ENCODE data around the gene KLHL29. TPM values are rescaled to one million over a fixed set of nuclear protein-coding genes. Genes with fewer than 3 reads are reported as not detected.
"Not testable (repeated sequence)": the region's sequence is repeated elsewhere in the genome, so short reads cannot be mapped to it uniquely, and the experiment has no call there.

The KLHL29 gene
- total RNA-seq, 1 experiment from 2014 or later = 4.3 TPM

- DNase-seq (ENCODE audit: extremely low read depth, low read depth) = not testable (repeated sequence)
Observed at GRCh38 chr2:23391237-23391736, 6.3 kb downstream of the KLHL29 start.

- no peak for DNase-seq (ENCODE audit: extremely low read depth, low read depth)
Observed at GRCh38 chr2:23393722-23394121, 8.7 kb downstream of the KLHL29 start.

GRCh38 chr2:23394700-23395099, 9.7 kb downstream of the KLHL29 start:
- DNase-seq (ENCODE audit: extremely low read depth, low read depth) = no peak

- no peak for DNase-seq (ENCODE audit: extremely low read depth, low read depth)
Observed at GRCh38 chr2:23397478-23397877, 12.5 kb downstream of the KLHL29 start.

GRCh38 chr2:23399674-23400261, 14.8 kb downstream of the KLHL29 start:
- no peak for DNase-seq (ENCODE audit: extremely low read depth, low read depth)

- no peak for DNase-seq (ENCODE audit: extremely low read depth, low read depth)
Observed at GRCh38 chr2:23400703-23401102, 15.7 kb downstream of the KLHL29 start.

GRCh38 chr2:23401427-23402204, 16.6 kb downstream of the KLHL29 start:
- DNase-seq (ENCODE audit: extremely low read depth, low read depth) = no peak

GRCh38 chr2:23402205-23402740, 17.3 kb downstream of the KLHL29 start:
- DNase-seq (ENCODE audit: extremely low read depth, low read depth) = no peak

GRCh38 chr2:23404426-23404825, 19.4 kb downstream of the KLHL29 start:
- no peak for DNase-seq (ENCODE audit: extremely low read depth, low read depth)

- DNase-seq (ENCODE audit: extremely low read depth, low read depth) = no peak
Observed at GRCh38 chr2:23409248-23409647, 24.3 kb downstream of the KLHL29 start.

- no peak for DNase-seq (ENCODE audit: extremely low read depth, low read depth)
Observed at GRCh38 chr2:23410596-23410995, 25.6 kb downstream of the KLHL29 start.

- DNase-seq (ENCODE audit: extremely low read depth, low read depth) = no peak
Observed at GRCh38 chr2:23411752-23412431, 26.9 kb downstream of the KLHL29 start.

GRCh38 chr2:23412556-23413155, 27.7 kb downstream of the KLHL29 start:
- DNase-seq (ENCODE audit: extremely low read depth, low read depth) = no peak

- DNase-seq (ENCODE audit: extremely low read depth, low read depth) = no peak
Observed at GRCh38 chr2:23413641-23414040, 28.7 kb downstream of the KLHL29 start.

- no peak for DNase-seq (ENCODE audit: extremely low read depth, low read depth)
Observed at GRCh38 chr2:23414106-23414505, 29.1 kb downstream of the KLHL29 start.

- DNase-seq (ENCODE audit: extremely low read depth, low read depth) = no peak
Observed at GRCh38 chr2:23414871-23415270, 29.9 kb downstream of the KLHL29 start.

GRCh38 chr2:23417310-23417709, 32.3 kb downstream of the KLHL29 start:
- DNase-seq (ENCODE audit: extremely low read depth, low read depth) = no peak

- DNase-seq (ENCODE audit: extremely low read depth, low read depth) = no peak
Observed at GRCh38 chr2:23418056-23418455, 33.1 kb downstream of the KLHL29 start.

- DNase-seq (ENCODE audit: extremely low read depth, low read depth) = no peak
Observed at GRCh38 chr2:23418461-23418911, 33.5 kb downstream of the KLHL29 start.

- DNase-seq (ENCODE audit: extremely low read depth, low read depth) = no peak
Observed at GRCh38 chr2:23419171-23420090, 34.5 kb downstream of the KLHL29 start.
